ENCODE data around the gene LCN2. TPM values are rescaled to one million over a fixed set of nuclear protein-coding genes. Genes with fewer than 3 reads are reported as not detected.

The LCN2 gene
- total RNA-seq, 3 donors from 2014 or later (not counting 1 experiment from before 2014, with no cell fraction given), result 0.82 to 0.99 TPM; not detected in 1

GRCh38 chr9:128153060-128153946 lies 4.0 kb downstream of the LCN2 start:
- Histone ChIP-seq H3K4me3 (ENCODE audit: low read length) (no peak overlapping the region), H3K36me3 (ENCODE audit: control insufficient read depth, insufficient read depth, low read length) (no peaks in the 10 kb centered on the region), H3K9me3 (ENCODE audit: control insufficient read depth, insufficient read depth, low read length) (no peaks in the 10 kb centered on the region), H3K27ac (ENCODE audit: low read length) (no peak overlapping the region), H3K27me3 (ENCODE audit: control insufficient read depth, insufficient read depth, low read length) (no peaks in the 10 kb centered on the region), H3K4me1 (ENCODE audit: control insufficient read depth, insufficient read depth, low read length) (no peaks in the 10 kb centered on the region)
- WGBS (ENCODE audit: insufficient coverage), result 85% methylated on average over 26 of the region's 26 CpGs
- Mint-ChIP-seq H3K9me3 (no peaks in the 10 kb centered on the region), H3K27ac (no peak overlapping the region), H3K4me1 (peaks cover 0 to 6% of the 10 kb centered on the region in 2 donors), H3K36me3 (no peaks in the 10 kb centered on the region), H3K27me3 (ENCODE audit: low read depth in 2 of 2) (no peaks in the 10 kb centered on the region), H3K4me3 (no peak overlapping the region)
- DNase-seq, result no peak
- ATAC-seq, result no peak
- TF ChIP-seq CTCF (IDR thresholded peaks at IDR 0.05), result no peak
- intact Hi-C loops (cut with micrococcal nuclease), result no loop called here

GRCh38 chr9:128153947-128154695 lies 4.9 kb downstream of the LCN2 start:
- Histone ChIP-seq H3K4me3 (ENCODE audit: low read length) (no peak overlapping the region), H3K27ac (ENCODE audit: low read length) (no peak overlapping the region), H3K36me3 (ENCODE audit: control insufficient read depth, insufficient read depth, low read length) (no peaks in the 10 kb centered on the region), H3K27me3 (ENCODE audit: control insufficient read depth, insufficient read depth, low read length) (no peaks in the 10 kb centered on the region), H3K4me1 (ENCODE audit: control insufficient read depth, insufficient read depth, low read length) (peaks cover under 1% of the 10 kb centered on the region), H3K9me3 (ENCODE audit: control insufficient read depth, insufficient read depth, low read length) (no peaks in the 10 kb centered on the region)
- intact Hi-C loops (cut with micrococcal nuclease), result no loop called here
- no peak for DNase-seq
- Mint-ChIP-seq H3K27me3 (ENCODE audit: low read depth in 2 of 2) (no peaks in the 10 kb centered on the region), H3K27ac (no peak overlapping the region), H3K4me1 (peaks cover 0 to 7% of the 10 kb centered on the region in 2 donors), H3K9me3 (no peaks in the 10 kb centered on the region), H3K4me3 (no peak overlapping the region), H3K36me3 (no peaks in the 10 kb centered on the region)
- no peak for ATAC-seq
- WGBS (ENCODE audit: insufficient coverage), result 93% methylated on average over 12 of the region's 13 CpGs
- TF ChIP-seq CTCF (IDR thresholded peaks at IDR 0.05), result no peak

- WGBS (ENCODE audit: insufficient coverage), result 90% methylated on average over 7 of the region's 7 CpGs
- H3K4me1 Mint-ChIP-seq, result peaks cover 4 to 10% of the 10 kb centered on the region in 2 donors
- Histone ChIP-seq H3K27me3 (ENCODE audit: control insufficient read depth, insufficient read depth, low read length) (no peaks in the 10 kb centered on the region), H3K36me3 (ENCODE audit: control insufficient read depth, insufficient read depth, low read length) (no peaks in the 10 kb centered on the region), H3K4me3 (ENCODE audit: low read length) (no peak overlapping the region), H3K9me3 (ENCODE audit: control insufficient read depth, insufficient read depth, low read length) (no peaks in the 10 kb centered on the region), H3K27ac (ENCODE audit: low read length) (no peak overlapping the region), H3K4me1 (ENCODE audit: control insufficient read depth, insufficient read depth, low read length) (peaks cover 14% of the 10 kb centered on the region)
- no peak for DNase-seq
- H3K9me3 Mint-ChIP-seq, result no peaks in the 10 kb centered on the region
- no peaks in the 10 kb centered on the region for H3K36me3 Mint-ChIP-seq
- H3K27ac Mint-ChIP-seq, result no peak overlapping the region
- intact Hi-C loops (cut with micrococcal nuclease), result no loop called here
- no peak for ATAC-seq
- no peak overlapping the region for H3K4me3 Mint-ChIP-seq
- no peaks in the 10 kb centered on the region for H3K27me3 Mint-ChIP-seq (ENCODE audit: low read depth in 2 of 2)
- TF ChIP-seq CTCF (IDR thresholded peaks at IDR 0.05), result no peak
These were observed 6.7 kb downstream of the LCN2 start for GRCh38 chr9:128155736-128156500.

Data from natural killer cell (primary cell).